Activated T-cell treated with anti-CD3 and anti-CD28 coated beads for 24 hours (primary cell): ENCODE results near the gene SH3RF2.
"Not testable (repeated sequence)": the region's sequence is repeated elsewhere in the genome, so short reads cannot be mapped to it uniquely, and the experiment has no call there.

Experiments used
- DNase-seq: peaks from one replicate; pipeline ENCODE4 v3.0.0-alpha.2; 2020; ENCODE audit warnings: low read depth

SH3RF2 gene, protein sequence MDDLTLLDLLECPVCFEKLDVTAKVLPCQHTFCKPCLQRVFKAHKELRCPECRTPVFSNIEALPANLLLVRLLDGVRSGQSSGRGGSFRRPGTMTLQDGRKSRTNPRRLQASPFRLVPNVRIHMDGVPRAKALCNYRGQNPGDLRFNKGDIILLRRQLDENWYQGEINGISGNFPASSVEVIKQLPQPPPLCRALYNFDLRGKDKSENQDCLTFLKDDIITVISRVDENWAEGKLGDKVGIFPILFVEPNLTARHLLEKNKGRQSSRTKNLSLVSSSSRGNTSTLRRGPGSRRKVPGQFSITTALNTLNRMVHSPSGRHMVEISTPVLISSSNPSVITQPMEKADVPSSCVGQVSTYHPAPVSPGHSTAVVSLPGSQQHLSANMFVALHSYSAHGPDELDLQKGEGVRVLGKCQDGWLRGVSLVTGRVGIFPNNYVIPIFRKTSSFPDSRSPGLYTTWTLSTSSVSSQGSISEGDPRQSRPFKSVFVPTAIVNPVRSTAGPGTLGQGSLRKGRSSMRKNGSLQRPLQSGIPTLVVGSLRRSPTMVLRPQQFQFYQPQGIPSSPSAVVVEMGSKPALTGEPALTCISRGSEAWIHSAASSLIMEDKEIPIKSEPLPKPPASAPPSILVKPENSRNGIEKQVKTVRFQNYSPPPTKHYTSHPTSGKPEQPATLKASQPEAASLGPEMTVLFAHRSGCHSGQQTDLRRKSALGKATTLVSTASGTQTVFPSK

DNA sequence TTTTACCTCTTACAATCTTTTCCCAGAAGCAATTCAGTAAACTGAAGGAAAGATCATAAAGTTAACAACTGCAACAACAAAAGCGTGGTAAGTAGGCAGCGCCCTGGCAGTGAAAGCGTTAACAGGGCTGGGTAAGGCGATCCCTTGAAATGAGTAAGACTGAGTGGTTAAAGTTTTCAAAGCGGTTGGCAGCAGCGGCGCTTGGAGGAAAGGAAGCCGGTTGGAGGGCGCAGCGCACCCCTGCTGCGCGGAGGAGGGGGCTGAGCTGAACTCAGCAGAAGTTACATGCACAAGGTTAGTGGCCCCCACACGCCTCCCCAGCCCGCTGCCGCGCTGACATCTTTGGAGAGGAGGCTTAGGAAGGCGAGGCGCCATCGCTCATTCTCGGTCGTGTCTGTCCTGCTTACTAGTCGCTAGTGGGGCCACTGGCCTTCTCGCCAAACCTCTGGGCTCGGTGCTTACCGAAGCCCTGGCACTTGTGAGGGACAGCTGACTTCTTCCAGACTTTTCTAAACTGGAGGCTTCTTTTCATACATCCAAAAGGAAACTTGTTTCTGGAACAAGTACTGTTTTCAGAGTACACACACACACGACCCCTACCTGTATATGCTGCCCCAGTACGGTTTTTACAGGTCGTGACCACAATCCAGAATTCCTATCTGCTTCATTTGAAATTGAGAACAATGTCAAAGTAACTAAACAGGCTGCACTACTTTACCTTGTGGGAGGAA is at the start of gene SH3RF2:
SH3RF2 (plus strand) TSS at position 178 of the 731 bp plus-strand sequence. CDS start 1,351 bp downstream, outside the sequence.
- DNase-seq, result no peak

DNA sequence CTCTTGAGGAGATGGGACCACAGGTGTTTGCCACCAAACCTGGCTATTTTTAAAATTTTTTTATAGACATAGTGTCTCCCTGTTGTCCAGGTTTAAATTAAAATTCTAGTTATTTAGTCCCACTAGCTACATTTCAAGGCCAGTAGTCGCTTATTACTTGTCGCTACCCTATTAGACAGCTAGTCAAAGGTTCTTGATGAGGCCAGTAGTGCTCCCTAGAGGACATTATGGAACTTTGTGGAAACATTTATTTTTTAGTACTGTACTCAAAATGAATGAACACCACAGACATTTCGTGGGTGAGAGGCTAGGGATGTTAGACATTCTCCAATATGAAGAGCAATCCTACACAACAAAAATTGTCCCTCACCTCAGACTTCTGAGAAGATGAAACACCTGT is 49.2 kb upstream of the SH3RF2 start:
- no peak for DNase-seq

DNA sequence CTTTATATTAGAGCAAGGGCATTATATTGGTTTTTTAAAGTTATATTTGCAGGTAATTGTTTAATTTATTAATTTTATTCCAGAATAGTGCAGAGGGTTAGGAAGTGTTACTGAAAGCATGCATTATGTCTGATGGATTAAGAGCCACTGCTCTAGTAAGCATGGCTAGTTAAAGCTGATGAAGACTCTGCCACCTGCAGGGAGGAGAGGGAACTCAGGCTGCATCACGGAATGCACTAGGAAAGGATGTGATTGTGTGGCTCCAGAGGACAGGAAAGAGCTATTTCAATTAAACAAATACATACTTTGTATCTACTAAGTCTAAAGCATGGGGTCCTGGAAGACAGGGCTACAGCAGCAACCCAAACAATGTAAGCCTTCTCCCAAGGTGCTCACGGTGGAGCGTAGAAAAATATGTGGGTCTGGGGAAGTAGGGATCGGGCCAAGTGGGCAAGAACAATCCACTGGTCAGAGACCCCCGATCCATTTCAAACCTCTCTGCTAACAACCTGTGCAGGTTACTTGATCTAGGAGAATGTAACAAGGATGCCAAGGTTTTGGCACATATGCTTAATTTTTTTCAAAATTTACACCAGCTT is 48.3 kb upstream of the SH3RF2 start:
- no peak for DNase-seq

DNA sequence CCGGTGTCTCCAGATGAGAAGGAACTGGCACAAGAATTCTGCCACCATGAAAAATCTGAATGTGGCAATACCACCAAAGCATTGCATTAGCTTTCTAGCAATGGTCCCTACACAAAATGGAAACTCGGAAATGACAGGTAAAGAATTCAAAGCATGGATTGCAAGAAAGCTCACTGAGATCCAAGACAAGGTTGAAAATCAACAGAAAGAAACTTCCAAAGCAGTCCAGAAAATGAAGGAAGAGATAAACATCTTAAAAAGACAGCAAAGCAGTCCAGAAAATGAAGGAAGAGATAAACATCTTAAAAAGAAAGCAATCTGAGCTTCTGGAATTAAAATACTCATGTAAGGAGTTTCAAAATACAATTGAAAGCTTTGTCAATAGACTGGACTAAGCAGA is 46.8 kb upstream of the SH3RF2 start:
- no peak for DNase-seq

DNA sequence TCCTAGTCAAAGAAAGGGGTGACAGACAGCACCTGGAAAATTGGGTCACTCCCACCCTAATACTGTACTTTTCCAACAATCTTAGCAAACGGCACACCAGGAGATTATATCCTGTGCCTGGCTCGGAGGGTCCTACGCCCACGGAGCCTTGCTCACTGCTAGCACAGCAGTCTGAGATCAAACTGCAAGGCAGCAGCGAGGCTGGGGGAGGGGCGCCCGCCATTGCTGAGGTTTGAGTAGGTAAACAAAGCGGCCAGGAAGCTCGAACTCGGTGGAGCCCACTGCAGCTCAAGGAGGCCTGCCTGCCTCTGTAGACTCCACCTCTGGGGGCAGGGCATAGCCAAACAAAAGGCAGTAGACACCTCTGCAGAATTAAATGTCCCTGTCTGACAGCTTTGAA is 45.0 kb upstream of the SH3RF2 start:
- DNase-seq, result not testable (repeated sequence)

DNA sequence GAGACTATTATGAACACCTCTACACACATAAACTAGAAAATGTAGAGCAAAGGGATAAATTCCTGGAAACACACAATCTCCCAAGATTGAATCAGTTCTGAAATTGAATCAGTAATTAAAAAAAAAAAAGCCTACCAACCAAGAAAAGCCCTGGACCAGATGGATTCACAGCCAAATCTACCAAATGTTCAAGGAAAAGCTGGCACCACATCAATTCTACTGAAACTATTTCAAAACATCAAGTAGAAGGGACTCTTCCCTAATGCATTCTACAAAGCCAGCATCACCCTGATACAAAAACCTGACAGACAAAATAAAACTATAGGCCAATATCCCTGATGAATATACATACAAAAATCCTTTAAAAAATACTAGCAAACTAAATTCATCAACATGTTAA is 38.2 kb upstream of the SH3RF2 start:
- no peak for DNase-seq

DNA sequence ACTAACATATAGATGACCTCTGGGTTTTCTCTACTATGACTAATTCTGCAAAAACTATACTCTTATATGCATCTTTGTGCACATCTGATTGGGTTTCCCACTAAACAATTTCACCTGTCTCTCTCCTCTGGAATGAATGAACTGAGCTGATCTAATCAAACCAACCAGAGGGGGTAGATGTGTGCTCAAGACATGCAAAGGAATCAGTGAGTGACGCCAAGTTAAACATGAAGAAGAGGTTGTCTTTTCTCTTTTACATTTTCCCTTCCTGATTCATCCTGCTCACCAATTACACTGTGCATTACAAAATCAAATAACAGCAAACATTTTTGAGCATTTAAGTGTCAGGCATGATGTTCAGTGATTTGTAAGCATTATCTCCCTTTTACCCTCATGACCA is 34.0 kb upstream of the SH3RF2 start:
- DNase-seq, result no peak

DNA sequence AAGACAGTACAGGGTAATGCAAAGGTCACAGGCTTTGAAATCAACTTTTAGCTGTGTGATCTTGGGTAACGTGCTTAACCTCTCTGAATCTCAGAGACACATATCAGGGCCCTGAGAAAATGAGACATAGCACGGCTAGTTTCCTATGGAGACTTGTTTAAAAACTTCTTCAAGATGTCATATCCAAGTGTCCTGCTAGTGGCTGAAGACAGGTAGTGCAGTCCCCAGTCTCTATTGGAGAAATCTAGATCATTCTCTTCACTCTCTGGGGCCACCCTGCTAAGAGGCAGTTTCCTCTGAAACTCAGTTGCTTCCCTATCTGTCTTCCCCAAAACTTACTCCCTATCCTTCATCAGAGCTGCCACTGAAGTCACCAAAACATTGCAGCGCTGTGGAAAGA is 33.3 kb upstream of the SH3RF2 start:
- no peak for DNase-seq

DNA sequence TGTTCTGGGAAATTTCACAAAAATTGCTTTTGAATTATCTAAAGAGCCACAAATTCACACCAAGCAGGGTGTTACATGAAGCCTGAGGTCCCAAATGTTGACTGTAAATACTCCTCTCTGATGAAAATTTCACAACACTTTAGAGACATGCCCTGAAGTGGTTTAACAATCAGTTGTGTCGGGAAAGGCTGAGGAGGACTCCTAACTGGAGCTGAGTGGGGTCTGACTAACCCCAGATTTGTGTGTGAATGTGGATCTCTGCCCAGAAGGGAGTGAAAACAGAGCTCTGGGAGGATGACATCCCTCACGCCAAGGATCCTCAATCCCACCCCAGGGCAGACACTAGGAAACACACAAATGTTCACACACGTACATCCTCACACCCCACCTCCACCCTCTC is 32.5 kb upstream of the SH3RF2 start:
- no peak for DNase-seq

DNA sequence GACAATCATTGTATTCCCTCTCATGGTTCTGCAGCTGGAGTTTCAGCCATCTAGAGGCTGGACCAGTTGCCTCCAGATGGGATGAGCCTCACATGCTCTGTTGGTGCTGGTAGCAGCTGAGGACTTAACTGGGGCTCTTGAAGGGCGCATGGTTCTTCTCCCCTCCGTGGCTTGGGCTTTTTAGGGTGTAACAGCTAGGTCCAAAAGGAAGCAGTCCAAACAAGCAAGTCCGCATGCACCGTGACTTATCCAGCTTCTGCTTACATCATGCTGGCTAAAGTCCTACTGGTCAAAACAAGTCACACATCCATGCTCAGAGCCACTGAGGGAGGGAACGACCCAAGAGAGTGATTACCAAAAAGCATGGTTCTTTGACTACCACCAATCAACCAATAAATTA is 31.6 kb upstream of the SH3RF2 start:
- no peak for DNase-seq

DNA sequence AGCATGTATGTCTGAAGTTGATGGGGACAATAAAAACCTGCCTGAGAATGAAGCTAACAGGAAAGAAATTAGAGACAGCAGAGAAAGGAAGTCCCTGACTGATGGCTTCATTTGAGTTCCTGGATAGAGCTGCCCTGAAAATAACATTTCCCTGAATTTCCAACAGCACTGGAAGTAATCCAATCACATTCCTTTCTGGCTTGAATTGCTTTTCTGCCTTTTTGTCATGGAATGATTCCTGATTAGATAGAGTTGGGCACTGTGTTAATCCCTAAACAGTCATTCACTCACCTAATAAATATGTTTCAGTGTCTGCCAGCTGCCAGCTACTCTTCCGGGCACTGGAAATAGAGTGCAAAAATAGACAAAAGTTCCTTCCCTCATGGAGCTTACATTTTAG is 30.0 kb upstream of the SH3RF2 start:
- DNase-seq, result no peak

DNA sequence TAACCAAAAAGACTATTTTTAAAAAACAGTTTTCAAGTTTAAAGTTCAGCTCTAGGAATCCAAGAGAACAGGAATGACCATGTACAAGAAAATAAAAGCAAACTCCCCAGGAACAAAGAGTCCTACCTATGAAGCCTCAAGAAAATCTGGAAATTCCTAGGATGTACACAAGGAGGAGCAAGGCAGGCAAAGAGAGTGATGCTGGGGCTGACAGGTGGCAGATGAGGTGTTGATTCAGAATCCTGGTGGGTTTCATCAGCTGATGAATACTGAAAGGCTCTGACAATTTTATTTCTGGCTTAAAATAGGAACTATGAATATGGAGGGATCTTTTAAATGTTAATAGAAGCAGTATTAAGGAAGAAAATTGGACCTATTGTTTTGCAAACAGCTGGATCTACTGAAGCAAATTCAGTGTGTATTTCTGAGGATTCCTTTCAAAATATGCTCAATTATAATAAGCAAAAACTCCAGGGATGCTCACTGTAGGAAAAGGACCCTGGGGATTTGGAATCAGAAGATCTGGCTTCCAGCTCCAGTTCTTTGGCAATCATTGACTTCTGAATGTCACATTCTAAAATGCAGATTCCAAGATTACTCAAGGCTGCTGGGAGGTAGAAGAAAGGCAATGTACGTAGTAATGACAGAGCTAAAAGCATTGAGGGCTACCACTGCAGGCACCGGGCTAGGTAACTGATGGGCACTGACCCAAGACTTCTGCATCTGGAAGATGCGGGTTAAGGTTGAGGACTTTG is 28.0 kb upstream of the SH3RF2 start:
- no peak for DNase-seq

DNA sequence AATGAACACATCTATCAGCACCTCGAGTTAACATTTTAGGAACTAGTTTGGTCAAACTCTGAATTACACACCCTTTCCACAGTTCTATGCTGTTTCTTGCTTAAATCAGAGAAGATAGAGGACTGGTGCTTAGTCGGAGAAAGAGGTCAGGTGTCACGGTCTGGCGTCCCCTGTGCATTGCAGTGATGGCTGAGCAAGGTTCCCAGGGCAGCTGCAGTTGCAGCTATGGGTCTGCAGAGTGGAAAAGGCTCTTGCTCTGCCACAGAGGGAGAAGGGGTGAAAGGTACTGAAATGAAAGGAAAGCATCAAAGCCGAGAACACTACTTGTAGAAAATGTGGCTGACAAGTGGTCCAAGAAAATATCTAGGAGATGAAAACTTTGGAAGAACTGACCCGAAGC is 25.2 kb upstream of the SH3RF2 start:
- DNase-seq, result no peak

DNA sequence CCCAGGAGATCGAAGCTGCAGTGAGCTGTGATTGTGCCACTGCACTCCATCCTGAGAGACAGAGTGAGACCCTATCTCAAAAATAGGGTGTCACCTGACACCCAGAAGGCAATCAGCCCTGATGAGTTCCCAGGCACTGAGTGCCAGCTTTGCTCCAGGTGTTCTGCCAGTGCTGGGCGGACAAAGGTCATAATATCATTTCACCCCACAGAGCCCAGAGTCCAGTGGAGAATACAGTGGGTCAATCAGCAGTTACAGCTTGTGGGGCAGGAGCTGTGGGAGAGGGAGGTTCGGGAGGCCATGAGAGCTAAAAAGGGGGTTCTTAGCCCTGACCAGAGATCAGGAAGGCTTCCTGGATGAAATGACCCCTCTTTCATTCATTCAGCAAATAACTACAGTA is 24.4 kb upstream of the SH3RF2 start:
- DNase-seq, result no peak

DNA sequence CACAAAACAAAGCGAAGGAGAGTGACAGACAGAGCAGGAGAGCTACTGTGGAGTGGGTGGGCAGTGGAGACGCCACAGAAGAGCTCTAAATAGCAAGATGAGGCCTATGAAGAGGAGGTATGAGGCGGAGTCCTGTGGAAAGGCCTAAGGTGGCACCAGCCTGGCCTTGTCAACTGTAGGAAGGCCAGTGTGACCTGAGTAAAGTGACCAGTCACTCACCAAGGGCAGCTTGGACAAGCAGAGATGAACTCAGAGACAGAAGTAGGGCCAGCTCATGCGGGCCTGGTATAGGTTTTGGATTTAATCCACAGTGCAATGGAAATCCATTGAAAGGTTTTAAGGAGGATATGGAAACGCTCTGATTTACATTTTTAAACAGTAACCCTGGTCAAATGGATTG is 23.8 kb upstream of the SH3RF2 start:
- DNase-seq, result no peak

DNA sequence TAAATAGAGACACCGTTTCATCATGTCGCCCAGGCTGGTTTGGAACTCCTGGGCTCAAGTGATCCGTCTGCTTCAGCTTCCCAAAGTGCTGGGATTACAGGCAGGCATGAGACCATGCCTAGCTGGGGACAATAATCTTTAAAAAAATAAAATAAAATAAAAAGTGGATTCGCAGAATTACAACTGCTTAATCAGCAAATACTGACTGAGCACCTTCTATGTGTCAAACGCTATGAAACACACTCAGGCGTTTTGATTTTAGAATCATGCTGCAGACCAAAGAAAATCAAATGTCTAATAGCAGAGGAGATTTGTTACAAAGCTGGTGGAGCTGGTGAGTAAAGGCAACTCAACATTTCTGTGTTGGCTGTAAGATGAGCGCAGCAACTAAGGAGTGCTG is 22.7 kb upstream of the SH3RF2 start:
- no peak for DNase-seq

DNA sequence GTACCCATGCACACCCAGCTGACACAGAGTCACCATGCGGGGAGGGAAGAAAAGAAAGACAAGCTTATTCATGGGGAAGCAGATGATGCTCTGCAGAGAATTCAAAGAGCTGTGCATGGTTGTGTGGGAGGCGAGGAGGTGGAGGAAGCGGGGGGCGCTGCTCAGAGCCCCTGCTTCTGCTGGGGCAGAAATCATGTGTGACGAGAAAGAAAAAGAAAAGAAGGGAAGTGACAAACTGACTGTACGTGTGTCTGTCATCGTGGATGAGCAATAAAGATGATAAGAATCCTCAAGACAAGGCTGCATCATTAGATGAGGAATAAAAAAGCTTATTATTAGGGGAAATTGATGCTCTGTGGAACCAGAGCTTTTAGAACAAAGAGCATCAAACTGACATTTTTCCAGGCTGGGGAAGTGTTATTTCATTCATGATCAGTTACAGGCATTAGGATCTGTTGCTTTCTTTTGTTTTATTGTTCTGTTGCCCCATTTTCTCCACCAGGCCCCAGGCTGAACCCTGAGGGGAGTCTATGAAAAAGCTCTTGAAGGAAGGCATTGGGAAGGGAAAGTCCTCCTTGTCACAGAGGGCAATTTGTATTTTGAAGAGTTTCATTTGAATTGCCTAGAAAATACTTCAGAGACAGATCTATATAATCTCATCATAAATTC is 20.3 kb upstream of the SH3RF2 start:
- DNase-seq, result no peak

DNA sequence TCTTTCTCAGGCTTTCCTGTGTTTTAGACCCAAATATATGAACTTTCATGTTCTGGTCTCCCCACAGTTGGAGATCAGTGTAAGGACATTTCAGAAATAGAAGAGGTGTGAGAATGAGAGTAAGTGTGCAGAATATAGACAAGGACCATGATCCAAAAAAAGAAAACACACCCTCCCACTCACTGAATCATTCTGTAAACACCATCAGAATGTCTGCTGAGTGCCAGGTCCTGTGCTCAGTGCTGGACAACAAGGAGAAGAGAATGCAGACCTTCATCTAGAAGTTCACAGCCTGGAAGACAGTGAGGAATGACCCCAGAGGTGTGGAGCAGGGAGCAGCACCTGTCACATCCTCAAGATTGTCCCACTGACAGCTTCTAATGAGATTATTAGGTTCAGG is 19.1 kb upstream of the SH3RF2 start:
- no peak for DNase-seq

DNA sequence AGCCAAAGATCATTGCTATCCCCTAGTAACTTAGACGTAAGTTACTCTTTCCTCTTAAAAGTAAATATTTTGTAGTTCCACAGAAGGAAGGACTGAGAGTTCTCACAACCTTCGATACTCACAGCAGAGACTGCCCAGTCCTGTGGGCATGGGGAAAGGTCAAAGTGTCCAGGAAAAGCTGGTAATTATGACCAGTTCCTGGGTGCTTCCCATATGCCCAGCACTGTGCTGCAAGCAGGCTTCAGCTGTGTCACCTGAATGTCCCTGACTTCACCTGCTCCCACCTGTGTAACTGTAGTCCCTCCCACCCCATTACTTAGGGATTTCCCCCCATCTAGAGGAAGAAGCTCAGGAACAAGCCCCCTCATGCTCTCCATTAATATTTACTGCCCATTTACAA is 18.0 kb upstream of the SH3RF2 start:
- DNase-seq, result no peak

DNA sequence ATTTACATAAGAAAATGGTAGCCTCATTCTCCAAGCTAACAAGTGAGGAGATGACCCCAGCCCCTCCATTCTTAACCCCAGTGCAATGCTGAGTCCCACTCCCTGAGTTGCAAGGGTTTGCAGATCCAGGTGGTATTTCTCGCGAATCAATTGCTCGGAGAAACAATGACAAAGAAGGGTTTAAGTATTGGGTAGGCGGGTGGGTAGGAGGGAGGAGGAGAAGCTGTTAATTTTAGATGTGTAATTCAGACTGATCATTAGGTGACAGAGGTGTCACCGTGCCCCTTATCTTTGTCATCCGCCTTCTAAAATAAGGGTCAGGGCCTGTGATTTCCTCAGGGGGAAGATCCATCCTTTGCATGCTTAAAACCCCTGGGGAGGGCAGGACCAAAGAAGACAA is 17.0 kb upstream of the SH3RF2 start:
- no peak for DNase-seq

DNA sequence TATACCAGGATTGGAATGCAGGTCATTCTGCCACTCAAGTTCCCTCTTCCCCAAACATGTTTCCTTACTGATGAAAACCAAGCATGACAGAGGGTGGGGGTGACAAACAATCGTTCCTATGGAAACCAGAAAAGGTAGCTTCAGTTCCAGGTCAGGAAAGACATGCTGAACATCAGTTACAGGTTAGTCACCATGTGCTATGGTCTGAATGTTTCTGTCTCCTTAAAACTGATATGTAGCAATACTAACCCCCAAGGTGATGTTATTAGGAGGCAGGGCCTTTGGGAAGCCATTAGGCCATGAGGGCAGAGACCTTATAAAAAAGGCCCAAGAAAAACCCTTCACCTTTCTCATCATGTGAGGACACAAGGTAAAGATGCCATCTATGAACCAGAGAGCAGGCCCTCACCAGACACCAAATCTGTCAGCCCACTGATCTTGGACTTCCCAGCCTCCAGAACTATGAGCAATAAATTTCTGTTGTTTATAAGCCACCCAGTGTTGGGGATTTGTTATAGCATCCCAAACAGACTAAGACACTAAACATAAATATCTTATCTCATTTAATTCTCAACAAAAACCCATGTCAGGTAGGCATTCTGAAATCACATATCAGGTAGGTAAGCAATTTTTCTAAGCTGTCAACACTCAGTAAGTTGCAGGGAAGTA is 15.7 kb upstream of the SH3RF2 start:
- DNase-seq, result no peak
